Type B pancreatic cell (in vitro differentiated cells): ENCODE results near the gene IL17RC. TPM values are rescaled to one million over a fixed set of nuclear protein-coding genes. Genes with fewer than 3 reads are reported as not detected.

Source experiments
- DNase-seq: peaks from one replicate; pipeline ENCODE4 v3.0.0; 2021; ENCODE audit warnings: mixed read lengths; ENCODE audit not compliant: unreplicated experiment; ENCODE audit errors: extremely low spot score
- H3K27ac Mint-ChIP-seq: 2 replicates; pipeline ENCODE4 v1.8.0; 2021; ENCODE audit warnings: mild to moderate bottlenecking, mixed read lengths
- H3K27me3 Mint-ChIP-seq: 2 replicates; pipeline ENCODE4 v1.8.0; 2021; ENCODE audit warnings: mixed read lengths
- H3K36me3 Mint-ChIP-seq: 2 replicates; pipeline ENCODE4 v1.8.0; 2021; ENCODE audit warnings: mixed read lengths
- H3K4me1 Mint-ChIP-seq: one replicate; pipeline ENCODE4 v1.8.0; 2021; ENCODE audit warnings: mixed read lengths; ENCODE audit not compliant: unreplicated experiment
- H3K4me3 Mint-ChIP-seq: 2 replicates; pipeline ENCODE4 v1.8.0; 2021; ENCODE audit warnings: mild to moderate bottlenecking, mixed read lengths
- H3K9me3 Mint-ChIP-seq: 2 replicates; pipeline ENCODE4 v1.8.0; 2021; ENCODE audit warnings: mixed read lengths
- CTCF ChIP-seq: fragments of 200-600 bp; sonication (generic); conservative IDR thresholded peaks from 2 replicates; pipeline ENCODE4 v1.5.0; 2021; ENCODE audit warnings: antibody characterized with exemption, mild to moderate bottlenecking
- total RNA-seq: library from RNA; stranded (reverse); gene quantifications from 2 replicates; pipeline ENCODE4 v1.2.1, GENCODE V29; 2021; ENCODE audit warnings: low replicate concordance

Gene IL17RC
- total RNA-seq, 1 donor from 2014 or later, result 22.6 TPM

- peak overlapping the region; percentile 87 for H3K4me3 Mint-ChIP-seq
- TF ChIP-seq CTCF, result peak; percentile 73
- no peaks in the 10 kb centered on the region for H3K9me3 Mint-ChIP-seq
- H3K27me3 Mint-ChIP-seq, result no peaks in the 10 kb centered on the region
- H3K36me3 Mint-ChIP-seq, result no peaks in the 10 kb centered on the region
- peak; percentile 91 for DNase-seq
- H3K27ac Mint-ChIP-seq, result peak overlapping the region; percentile 69
- peaks cover 5% of the 10 kb centered on the region for H3K4me1 Mint-ChIP-seq
Observed at GRCh38 chr3:9946112-9947024, 29.5 kb downstream of the IL17RC start.

- no peak for DNase-seq
- Mint-ChIP-seq H3K9me3 (no peaks in the 10 kb centered on the region), H3K36me3 (no peaks in the 10 kb centered on the region), H3K4me1 (peaks cover 5% of the 10 kb centered on the region), H3K27me3 (no peaks in the 10 kb centered on the region), H3K4me3 (peak overlapping the region; percentile 87), H3K27ac (no peak overlapping the region)
- peak; percentile 67 for TF ChIP-seq CTCF
Observed at GRCh38 chr3:9947025-9947995, 30.4 kb downstream of the IL17RC start.

- no peak for DNase-seq
- Mint-ChIP-seq H3K27me3 (no peaks in the 10 kb centered on the region), H3K27ac (no peak overlapping the region), H3K9me3 (no peaks in the 10 kb centered on the region), H3K36me3 (no peaks in the 10 kb centered on the region), H3K4me1 (peaks cover 5% of the 10 kb centered on the region), H3K4me3 (no peak overlapping the region)
- no peak for TF ChIP-seq CTCF
Observed at GRCh38 chr3:9948586-9948985, 31.7 kb downstream of the IL17RC start.

- no peak overlapping the region for H3K27ac Mint-ChIP-seq
- no peak for DNase-seq
- TF ChIP-seq CTCF, result no peak
- H3K4me3 Mint-ChIP-seq, result no peak overlapping the region
- no peaks in the 10 kb centered on the region for H3K9me3 Mint-ChIP-seq
- H3K27me3 Mint-ChIP-seq, result no peaks in the 10 kb centered on the region
- H3K4me1 Mint-ChIP-seq, result peaks cover 5% of the 10 kb centered on the region
- no peaks in the 10 kb centered on the region for H3K36me3 Mint-ChIP-seq
Observed at GRCh38 chr3:9949115-9949514, 32.2 kb downstream of the IL17RC start.

GRCh38 chr3:9949626-9950025, 32.7 kb downstream of the IL17RC start:
- H3K4me3 Mint-ChIP-seq, result peak overlapping the region; percentile 67
- DNase-seq, result no peak
- no peak for TF ChIP-seq CTCF
- no peaks in the 10 kb centered on the region for H3K27me3 Mint-ChIP-seq
- H3K36me3 Mint-ChIP-seq, result no peaks in the 10 kb centered on the region
- no peaks in the 10 kb centered on the region for H3K9me3 Mint-ChIP-seq
- H3K27ac Mint-ChIP-seq, result peak overlapping the region; percentile 92
- peaks cover 9% of the 10 kb centered on the region for H3K4me1 Mint-ChIP-seq
